Thyroid gland (tissue), 4 donors: Measurements from ENCODE around the gene CTNNBL1. TPM values are rescaled to one million over a fixed set of nuclear protein-coding genes. Genes with fewer than 3 reads are reported as not detected.

Experiments
- DNase-seq, 2 donors: peaks; one replicate each; pipeline ENCODE4 v3.0.0-alpha.2; 2019
- H3K27ac ChIP-seq, 3 donors: fragments of 200-600 bp; sonication (generic); 1 replicate in 2 of 3; 2 replicates in 1 of 3; pipeline ENCODE4 v1.5.1; 2016 to 2019; ENCODE audit warnings: mild to moderate bottlenecking in 1 of 3, moderate library complexity in 1 of 3
- H3K27me3 ChIP-seq: fragments of 200-600 bp; sonication (generic); one replicate; pipeline ENCODE4 v1.5.1; 2019
- H3K36me3 ChIP-seq, 2 donors: fragments of 200-600 bp; sonication (generic); one replicate each; pipeline ENCODE4 v1.5.1; 2016 to 2019
- H3K4me1 ChIP-seq, 2 donors: fragments of 200-600 bp; sonication (generic); one replicate each; pipeline ENCODE4 v1.5.1; 2017 to 2019
- H3K4me3 ChIP-seq, 3 donors: fragments of 200-600 bp; sonication (generic); replicated peaks in 1 of 3; 1 replicate in 2 of 3; 2 replicates in 1 of 3; pipeline ENCODE4 v1.5.1; 2016; ENCODE audit warnings: mild to moderate bottlenecking in 1 of 3
- H3K9me3 ChIP-seq: fragments of 200-600 bp; sonication (generic); one replicate; pipeline ENCODE4 v1.5.1; 2017
- CTCF ChIP-seq, 6 experiments: fragments of 200-600 bp in 3 of 6; fragments of 450-650 bp in 3 of 6; sonication (generic) in 3 of 6; IDR thresholded peaks; one replicate each; pipeline ENCODE4 v1.5.1; 2016 to 2019; ENCODE audit warnings: antibody characterized with exemption in 6 of 6, mild to moderate bottlenecking in 2 of 6, inconsistent platforms in 1 of 6, moderate library complexity in 1 of 6
- POLR2A ChIP-seq, 2 donors: fragments of 450-650 bp; IDR thresholded peaks; one replicate each; pipeline ENCODE4 v1.6.1; 2017; ENCODE audit warnings: antibody characterized with exemption in 2 of 2, mild to moderate bottlenecking in 2 of 2, moderate library complexity in 1 of 2
- WGBS, 2 donors: methylation state at CpG; one replicate each; pipeline ENCODE4 v1.1.5; 2017; 5-methylcytosine and 5-hydroxymethylcytosine counted together
- intact Hi-C: fragments of 100-400 bp; cut with DNase I; formaldehyde crosslinking; loops from one replicate; pipeline ENCODE4 v1.15.1; 2023
- total RNA-seq, 4 donors: library from RNA; depleted of rRNA; stranded (reverse); fragments of >200 nt; gene quantifications; one replicate each; pipeline ENCODE4 v1.2.3, GENCODE V29; 2016

CTNNBL1 gene
- total RNA-seq, 4 donors from 2014 or later: 22.3 to 31.2 (median 24.6) TPM

GRCh38 chr20:37736132-37736531 is 42.3 kb downstream of the CTNNBL1 start:
- TF ChIP-seq CTCF (IDR thresholded peaks at IDR 0.05) (no peak), POLR2A (IDR thresholded peaks at IDR 0.05) (no peak)
- Histone ChIP-seq H3K36me3 (peaks cover 10 to 11% of the 10 kb centered on the region in 2 donors), H3K27ac (no peak overlapping the region), H3K27me3 (no peaks in the 10 kb centered on the region), H3K9me3 (no peaks in the 10 kb centered on the region), H3K4me3 (no peak overlapping the region), H3K4me1 (peaks cover 0 to 5% of the 10 kb centered on the region in 2 donors)
- WGBS, 2 donors: 91 to 95% methylated on average over 2 of the region's 2 CpGs
- no peak for DNase-seq
- intact Hi-C loops: no loop called here

GRCh38 chr20:37737826-37738420 is 44.1 kb downstream of the CTNNBL1 start:
- TF ChIP-seq CTCF (IDR thresholded peaks at IDR 0.05) (no peak), POLR2A (IDR thresholded peaks at IDR 0.05) (no peak)
- WGBS, 2 donors: 95 to 97% methylated on average over 5 of the region's 5 CpGs

GRCh38 chr20:37741055-37741454 is 47.2 kb downstream of the CTNNBL1 start:
- peaks cover 0 to 11% of the 10 kb centered on the region in 2 donors for H3K4me1 ChIP-seq
- H3K36me3 ChIP-seq: peaks cover 10 to 11% of the 10 kb centered on the region in 2 donors
- intact Hi-C loops: no loop called here
- TF ChIP-seq CTCF (IDR thresholded peaks at IDR 0.05): no peak
- no peak for TF ChIP-seq POLR2A (IDR thresholded peaks at IDR 0.05)
- H3K4me3 ChIP-seq: no peak overlapping the region
- no peak overlapping the region for H3K27ac ChIP-seq
- H3K9me3 ChIP-seq: no peaks in the 10 kb centered on the region
- H3K27me3 ChIP-seq: no peaks in the 10 kb centered on the region
- WGBS, 2 donors: 47 to 53% methylated on average over 3 of the region's 3 CpGs
- DNase-seq: no peak

More at GRCh38 chr20:37737826-37738420, 44.1 kb downstream of the CTNNBL1 start:
- Histone ChIP-seq H3K27me3 (no peaks in the 10 kb centered on the region), H3K36me3 (peaks cover 10 to 11% of the 10 kb centered on the region in 2 donors), H3K4me3 (no peak overlapping the region), H3K9me3 (no peaks in the 10 kb centered on the region), H3K4me1 (peaks cover 0 to 11% of the 10 kb centered on the region in 2 donors), H3K27ac (no peak overlapping the region)
- DNase-seq: no peak
- intact Hi-C loops: no loop called here

GRCh38 chr20:37741570-37741969 is 47.7 kb downstream of the CTNNBL1 start:
- Histone ChIP-seq H3K4me1 (peaks cover 0 to 11% of the 10 kb centered on the region in 2 donors), H3K4me3 (no peak overlapping the region), H3K27ac (no peak overlapping the region), H3K9me3 (no peaks in the 10 kb centered on the region), H3K36me3 (peaks cover 10 to 11% of the 10 kb centered on the region in 2 donors), H3K27me3 (no peaks in the 10 kb centered on the region)
- intact Hi-C loops: no loop called here
- 64 to 88% methylated on average over 1 of the region's 1 CpG for WGBS, 2 donors
- DNase-seq: no peak
- TF ChIP-seq CTCF (IDR thresholded peaks at IDR 0.05): no peak
- TF ChIP-seq POLR2A (IDR thresholded peaks at IDR 0.05): no peak

- Histone ChIP-seq H3K4me3 (no peak overlapping the region), H3K27ac (no peak overlapping the region), H3K36me3 (peaks cover 8 to 10% of the 10 kb centered on the region in 2 donors), H3K4me1 (peaks cover 0 to 11% of the 10 kb centered on the region in 2 donors), H3K27me3 (no peaks in the 10 kb centered on the region), H3K9me3 (no peaks in the 10 kb centered on the region)
- TF ChIP-seq CTCF (IDR thresholded peaks at IDR 0.05) (no peak), POLR2A (IDR thresholded peaks at IDR 0.05) (no peak)
- intact Hi-C loops: no loop called here
- DNase-seq: no peak
- WGBS, 2 donors: 98% methylated on average over 2 of the region's 2 CpGs
Observed at GRCh38 chr20:37742131-37742530, 48.3 kb downstream of the CTNNBL1 start.
